Activated CD4-positive, CD25-positive, alpha-beta regulatory T cell treated with anti-CD3 and anti-CD28 coated beads, Interleukin-2, amount 50 U/mL, for 16 hours (primary cell): ENCODE results near the gene PPP2R2D.
"Not testable (repeated sequence)": the region's sequence is repeated elsewhere in the genome, so short reads cannot be mapped to it uniquely, and the experiment has no call there.

ENCODE experiments used
- DNase-seq: peaks from one replicate; pipeline ENCODE4 v3.0.0-alpha.2; 2020; ENCODE audit warnings: low read depth, low spot score

Gene PPP2R2D

GRCh38 chr10:131908151-131908550 is 7.3 kb downstream of the PPP2R2D start:
- no peak for DNase-seq

GRCh38 chr10:131909014-131909808 is 8.4 kb downstream of the PPP2R2D start:
- no peak for DNase-seq

- no peak for DNase-seq
These were observed 9.1 kb downstream of the PPP2R2D start for GRCh38 chr10:131909929-131910328.

- no peak for DNase-seq
These were observed 10.0 kb downstream of the PPP2R2D start for GRCh38 chr10:131910663-131911314.

- no peak for DNase-seq
These were observed 10.6 kb downstream of the PPP2R2D start for GRCh38 chr10:131911451-131911850.

- no peak for DNase-seq
These were observed 11.8 kb downstream of the PPP2R2D start for GRCh38 chr10:131912620-131913019.

- DNase-seq: no peak
These were observed 14.7 kb downstream of the PPP2R2D start for GRCh38 chr10:131915484-131915883.

GRCh38 chr10:131915990-131916766 is 15.4 kb downstream of the PPP2R2D start:
- no peak for DNase-seq

- not testable (repeated sequence) for DNase-seq
These were observed 16.0 kb downstream of the PPP2R2D start for GRCh38 chr10:131916767-131917160.

GRCh38 chr10:131917496-131917895 is 16.7 kb downstream of the PPP2R2D start:
- DNase-seq: not testable (repeated sequence)

- not testable (repeated sequence) for DNase-seq
These were observed 18.7 kb downstream of the PPP2R2D start for GRCh38 chr10:131919461-131919860.

GRCh38 chr10:131920151-131920550 is 19.3 kb downstream of the PPP2R2D start:
- DNase-seq: no peak

GRCh38 chr10:131920693-131921092 is 19.9 kb downstream of the PPP2R2D start:
- DNase-seq: no peak

GRCh38 chr10:131921184-131921583 is 20.4 kb downstream of the PPP2R2D start:
- no peak for DNase-seq

GRCh38 chr10:131923038-131923756 is 22.4 kb downstream of the PPP2R2D start:
- DNase-seq: no peak

GRCh38 chr10:131925011-131925649 is 24.3 kb downstream of the PPP2R2D start:
- no peak for DNase-seq

- DNase-seq: no peak
These were observed 24.9 kb downstream of the PPP2R2D start for GRCh38 chr10:131925716-131926115.

GRCh38 chr10:131926253-131926652 is 25.4 kb downstream of the PPP2R2D start:
- no peak for DNase-seq

GRCh38 chr10:131926743-131927595 is 26.2 kb downstream of the PPP2R2D start:
- DNase-seq: no peak
